HK-2 (cell line): ENCODE results near the gene DIAPH2.
"Not testable (repeated sequence)": the region's sequence is repeated elsewhere in the genome, so short reads cannot be mapped to it uniquely, and the experiment has no call there.

Experiments used
- DNase-seq: peaks from one replicate; pipeline ENCODE4 v3.0.0-alpha.2; 2018; ENCODE audit not compliant: unreplicated experiment

The DIAPH2 gene

DNA sequence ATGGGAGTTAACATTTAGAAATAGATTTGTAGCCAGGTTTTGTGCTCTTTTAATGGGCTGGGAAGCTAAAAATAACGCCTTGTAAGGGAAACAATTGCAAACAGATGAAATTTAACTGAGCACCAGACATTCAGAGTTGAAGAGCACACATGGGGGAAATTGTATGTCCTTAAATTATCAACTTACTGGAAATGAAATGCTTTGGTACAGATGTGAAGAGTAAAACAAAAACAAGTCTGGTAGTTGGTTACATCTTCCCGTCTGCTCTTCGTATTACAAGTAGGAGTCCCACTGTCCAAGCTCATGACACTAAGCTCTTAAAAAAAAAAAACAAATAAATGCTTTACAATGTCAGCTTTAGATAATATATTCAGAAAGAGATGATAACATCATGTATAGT is 139.5 kb downstream of the DIAPH2 start:
- DNase-seq, result no peak

- DNase-seq, result no peak
Measured at GRCh38 chrX:96833333-96833732, 148.7 kb downstream of the DIAPH2 start.

GRCh38 chrX:96834137-96834536 is 149.5 kb downstream of the DIAPH2 start:
- DNase-seq, result no peak

DNA sequence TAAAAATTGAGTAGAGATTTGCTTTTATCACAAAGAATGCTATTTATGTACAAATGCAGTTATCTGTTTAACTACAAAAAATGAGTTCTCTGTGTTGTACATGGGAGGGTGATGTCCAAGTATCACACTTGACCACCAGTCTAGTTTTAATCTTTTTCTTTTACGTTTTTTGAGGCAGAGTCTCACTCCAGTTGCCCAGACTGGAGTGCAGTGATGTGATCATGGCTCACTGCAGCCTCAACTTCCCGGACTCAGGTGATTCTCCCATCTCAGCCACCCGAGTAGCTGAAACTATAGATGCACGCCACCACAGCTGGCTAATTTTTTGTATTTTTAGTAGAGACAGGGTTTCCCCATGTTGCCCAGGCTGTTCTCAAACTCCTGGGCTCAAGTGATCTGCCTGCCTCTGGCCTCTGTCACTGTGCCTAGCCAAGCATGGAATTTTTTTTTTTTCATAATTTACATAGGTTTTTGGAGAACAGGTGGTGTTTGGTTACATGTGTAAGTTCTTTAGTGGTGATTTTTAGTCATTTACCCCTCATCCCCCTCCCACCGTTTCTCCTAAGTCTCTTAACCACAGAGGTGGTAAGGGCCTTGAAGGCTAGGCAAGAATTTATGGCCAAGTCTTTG is 151.1 kb downstream of the DIAPH2 start:
- no peak for DNase-seq

GRCh38 chrX:96837808-96838207 is 153.2 kb downstream of the DIAPH2 start:
- no peak for DNase-seq

DNA sequence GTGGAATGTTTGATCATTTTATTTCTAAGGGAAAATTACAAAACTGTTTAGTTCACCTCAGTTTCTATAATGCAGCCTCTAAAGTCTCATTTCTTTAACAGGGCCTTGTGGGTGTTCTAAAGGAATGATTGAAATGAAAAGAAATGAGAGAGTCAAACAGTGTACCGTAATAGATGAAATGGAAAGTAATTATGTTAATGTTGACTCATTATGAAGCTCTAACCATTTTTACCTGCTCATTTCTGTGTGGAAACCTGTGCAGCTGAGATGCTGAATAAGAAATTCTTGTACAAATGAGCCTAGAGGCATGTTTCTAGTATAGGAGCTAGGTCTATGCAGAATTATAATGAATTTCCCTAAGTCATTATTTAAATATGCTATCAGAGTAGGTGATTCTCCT is 153.9 kb downstream of the DIAPH2 start:
- DNase-seq, result no peak

GRCh38 chrX:96841325-96841724 is 156.7 kb downstream of the DIAPH2 start:
- no peak for DNase-seq

DNA sequence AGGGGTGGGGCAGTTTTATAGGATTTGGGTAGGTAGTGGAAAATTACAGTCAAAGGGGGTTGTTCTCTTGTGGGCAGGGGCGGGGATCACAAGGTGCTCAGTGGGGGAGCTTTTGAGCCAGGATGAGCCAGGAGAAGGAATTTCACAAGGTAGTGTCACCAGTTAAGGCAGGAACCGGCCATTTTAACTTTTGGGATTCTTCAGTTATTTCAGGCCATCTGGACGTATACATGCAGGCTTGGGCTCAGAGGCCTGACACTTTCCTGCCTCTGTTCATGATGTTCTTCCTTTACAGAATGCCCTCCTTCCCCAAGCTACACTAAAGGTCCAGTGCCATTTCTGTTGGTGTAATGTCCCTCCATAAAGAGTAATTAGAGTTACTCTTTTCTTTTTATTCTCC is 157.2 kb downstream of the DIAPH2 start:
- not testable (repeated sequence) for DNase-seq

- DNase-seq, result no peak
Measured at GRCh38 chrX:96843566-96843965, 158.9 kb downstream of the DIAPH2 start.

DNA sequence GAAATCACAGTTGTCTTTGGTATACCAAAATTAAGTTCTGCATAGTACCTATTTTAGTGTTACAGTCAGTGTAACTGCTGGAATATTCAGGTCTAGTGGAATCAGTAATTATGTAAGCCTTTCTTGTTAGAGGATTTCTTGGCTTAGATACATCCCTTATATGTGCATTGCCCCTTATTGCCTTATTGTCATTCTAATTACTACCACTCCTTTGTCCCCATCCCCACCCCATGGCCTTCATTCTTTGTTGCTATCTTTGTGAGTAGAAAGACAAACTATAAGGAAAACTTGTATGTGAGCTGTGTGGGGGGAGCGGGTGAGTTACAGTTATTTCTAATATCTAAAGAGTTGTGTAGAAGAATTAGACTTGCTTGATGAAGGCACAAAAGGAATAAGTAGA is 162.2 kb downstream of the DIAPH2 start:
- no peak for DNase-seq

- DNase-seq, result not testable (repeated sequence)
Measured at GRCh38 chrX:96859422-96859821, 174.8 kb downstream of the DIAPH2 start.

DNA sequence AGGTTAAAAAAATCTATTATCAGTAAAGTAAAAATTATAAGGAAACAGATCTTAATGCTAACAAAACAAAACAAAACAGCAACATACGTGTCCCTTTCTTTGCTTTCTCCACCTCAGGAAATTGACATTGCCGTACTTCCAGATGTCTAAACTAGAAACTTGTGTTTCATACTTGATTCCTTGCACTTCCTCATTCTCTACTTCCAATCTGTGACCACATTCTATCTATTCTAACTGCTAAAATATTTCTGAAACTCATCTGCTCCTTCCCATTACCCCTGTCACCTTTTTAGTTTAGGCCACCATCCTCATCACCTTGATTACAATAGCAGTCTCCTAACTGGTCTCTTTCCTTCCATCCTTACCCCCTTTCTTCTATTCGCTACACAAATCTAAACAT is 176.6 kb downstream of the DIAPH2 start:
- no peak for DNase-seq

DNA sequence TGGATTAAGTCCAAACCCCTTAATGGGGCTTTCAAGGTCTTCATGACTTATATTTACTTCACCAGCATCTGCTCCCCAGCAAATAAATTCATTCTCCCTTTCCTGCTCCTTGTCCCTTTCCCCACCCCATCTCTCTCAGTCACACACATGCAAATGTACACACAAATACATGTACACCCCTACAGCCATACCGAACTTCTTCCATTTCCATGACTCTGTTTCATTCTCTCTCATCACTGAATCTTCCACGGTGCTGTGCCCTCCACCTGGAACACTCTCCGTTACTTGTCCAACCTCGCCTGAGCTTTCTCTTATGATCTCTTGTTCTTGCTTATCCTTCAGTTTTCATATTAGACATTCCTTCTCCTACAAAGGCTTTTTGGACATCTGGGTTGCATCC is 177.0 kb downstream of the DIAPH2 start:
- no peak for DNase-seq

GRCh38 chrX:96883608-96884007 is 199.0 kb downstream of the DIAPH2 start, which contains the start of gene RPA4:
RPA4 (plus strand) TSS chrX:96883908; CDS start chrX:96884311, 403 bp downstream.
- no peak for DNase-seq

DNA sequence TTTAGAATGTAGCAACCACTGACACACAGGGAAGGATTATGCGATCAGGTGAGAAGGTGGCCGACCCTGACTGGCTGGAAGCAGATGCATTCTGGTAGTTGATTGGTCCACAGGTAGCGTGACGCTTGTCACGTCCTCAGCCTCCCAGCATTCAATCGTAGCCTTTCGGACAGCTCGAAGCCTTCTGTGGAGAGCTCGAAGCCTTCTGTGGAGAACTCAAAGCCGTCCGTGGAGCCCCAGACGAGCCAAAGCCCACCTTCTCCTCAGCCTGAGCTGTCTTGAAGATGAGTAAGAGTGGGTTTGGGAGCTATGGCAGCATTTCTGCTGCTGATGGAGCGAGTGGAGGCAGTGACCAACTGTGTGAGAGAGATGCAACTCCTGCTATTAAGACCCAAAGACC is 199.4 kb downstream of the DIAPH2 start:
- DNase-seq, result no peak

- no peak for DNase-seq
Measured at GRCh38 chrX:96889726-96890125, 205.1 kb downstream of the DIAPH2 start.

GRCh38 chrX:96906741-96907140 is 222.1 kb downstream of the DIAPH2 start:
- no peak for DNase-seq

DNA sequence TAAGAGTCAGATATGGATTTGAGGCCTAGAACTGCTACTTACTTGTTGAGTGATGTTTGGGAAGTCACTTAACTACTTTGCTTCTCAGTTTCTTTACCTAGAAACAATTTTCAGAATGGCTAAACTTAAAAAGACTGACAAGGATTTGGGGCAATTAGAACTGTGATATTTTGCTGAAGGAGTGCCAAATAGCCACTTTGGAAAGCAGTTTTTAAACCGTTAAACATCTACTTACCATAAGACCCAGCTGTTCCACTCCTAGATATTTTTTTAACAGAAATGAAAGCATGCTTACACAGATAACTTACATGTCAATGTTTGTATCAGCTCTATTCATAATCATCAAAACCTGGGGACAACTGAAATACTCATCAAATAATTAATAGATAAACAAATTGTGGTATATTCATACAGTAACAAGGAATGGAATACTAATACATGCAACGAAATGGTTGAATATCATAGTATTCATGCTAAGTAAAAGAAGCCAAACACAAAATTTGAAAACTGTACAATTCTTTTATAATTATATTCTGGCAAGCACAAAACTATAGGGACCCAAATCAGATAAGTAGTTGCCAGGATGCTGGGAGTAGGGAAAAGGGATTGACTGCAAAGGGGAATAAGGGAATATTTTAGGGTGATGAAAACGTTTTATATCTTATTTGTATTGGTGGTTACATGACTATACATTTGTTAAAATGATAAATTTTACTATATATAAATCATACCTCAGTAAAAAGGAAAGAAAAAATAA is 223.1 kb downstream of the DIAPH2 start:
- no peak for DNase-seq

GRCh38 chrX:96909291-96909690 is 224.6 kb downstream of the DIAPH2 start:
- DNase-seq, result no peak

DNA sequence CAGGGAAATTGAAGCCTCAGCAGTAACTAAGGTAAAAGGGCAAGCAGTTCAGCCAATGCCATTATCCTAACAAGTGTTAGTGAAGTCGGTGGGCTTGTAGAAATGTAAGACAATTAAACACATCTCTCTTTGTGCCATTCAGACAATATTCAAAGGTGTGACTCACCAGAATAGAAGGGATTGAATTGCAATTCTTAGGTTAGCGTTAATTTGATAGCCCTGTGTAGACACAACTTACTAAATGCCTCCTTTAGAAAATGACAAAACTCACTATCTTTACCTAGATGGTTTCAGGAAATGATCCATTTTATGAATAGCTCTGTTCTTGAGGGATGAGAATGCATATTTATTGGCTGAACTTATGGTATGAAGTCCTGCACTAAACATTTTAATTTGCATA is 234.2 kb downstream of the DIAPH2 start:
- DNase-seq, result no peak

DNA sequence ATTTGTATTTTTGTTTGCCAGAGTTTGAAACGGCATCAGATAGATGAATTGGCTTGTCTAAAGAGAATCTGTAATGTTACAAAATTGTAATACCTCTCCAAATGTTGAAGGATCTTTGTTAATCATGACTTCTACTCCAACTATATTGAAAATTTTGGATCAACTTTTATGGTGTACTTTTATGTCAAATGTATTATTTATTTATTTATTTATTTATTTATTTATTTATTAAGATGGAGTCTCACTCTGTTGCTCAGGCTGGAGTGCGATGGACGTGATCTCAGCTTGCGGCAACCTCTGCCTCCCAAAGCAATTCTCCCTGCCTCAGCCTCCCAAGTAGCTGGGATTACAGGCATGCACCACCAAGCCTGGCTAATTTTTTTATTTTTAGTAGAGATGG is 235.0 kb downstream of the DIAPH2 start:
- DNase-seq, result no peak

DNA sequence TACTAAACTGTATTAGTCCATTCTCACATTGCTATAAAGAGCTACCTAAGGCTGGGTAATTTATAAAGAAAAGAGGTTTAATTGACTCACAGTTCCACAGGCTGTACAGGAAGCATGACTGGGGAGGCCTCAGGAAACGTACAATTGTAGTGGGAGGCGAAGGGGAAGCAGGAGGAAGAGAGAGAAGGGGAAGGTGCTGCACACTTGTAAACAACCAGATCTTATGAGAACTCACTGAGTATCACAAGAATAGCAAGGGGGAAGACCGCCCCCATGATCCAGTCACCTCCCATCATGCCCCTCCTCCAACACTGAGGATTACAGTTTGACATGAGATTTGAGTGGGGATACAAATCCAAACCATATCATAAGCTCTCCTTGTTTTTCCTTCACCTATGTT is 239.9 kb downstream of the DIAPH2 start:
- DNase-seq, result no peak

DNA sequence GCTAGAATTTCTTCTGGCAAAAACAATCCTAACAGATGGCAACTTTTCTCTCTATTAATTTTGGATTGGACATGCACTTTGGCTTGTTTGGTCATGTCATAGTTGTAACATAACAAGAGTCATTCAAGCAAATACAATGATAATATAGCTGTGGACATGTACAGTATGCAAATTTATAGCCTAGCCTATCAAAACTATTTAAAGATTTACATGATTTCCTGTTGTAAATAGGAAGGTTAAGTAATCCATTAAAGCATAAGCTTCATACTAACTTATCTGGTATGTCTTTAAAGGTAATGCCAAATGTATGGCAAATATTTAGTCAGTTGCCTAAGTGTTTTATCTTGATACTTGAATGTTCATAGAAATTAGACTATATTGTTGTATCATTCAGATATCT is 244.4 kb downstream of the DIAPH2 start:
- DNase-seq, result no peak

GRCh38 chrX:96957718-96958117 is 273.1 kb downstream of the DIAPH2 start:
- DNase-seq, result no peak
